Inflammatory macrophage treated with lipopolysaccharide for 1 hour (primary cell): ENCODE measurements around the gene UGT1A3.
A peak's percentile ranks its signal among the peaks of the same experiment; 100 is the strongest.
"Not testable (repeated sequence)": the region's sequence is repeated elsewhere in the genome, so short reads cannot be mapped to it uniquely, and the experiment has no call there.

Experiments used
- DNase-seq, 2 donors: peaks; one replicate each; pipeline ENCODE4 v3.0.0-alpha.2; 2020 to 2022

UGT1A3 gene

DNA sequence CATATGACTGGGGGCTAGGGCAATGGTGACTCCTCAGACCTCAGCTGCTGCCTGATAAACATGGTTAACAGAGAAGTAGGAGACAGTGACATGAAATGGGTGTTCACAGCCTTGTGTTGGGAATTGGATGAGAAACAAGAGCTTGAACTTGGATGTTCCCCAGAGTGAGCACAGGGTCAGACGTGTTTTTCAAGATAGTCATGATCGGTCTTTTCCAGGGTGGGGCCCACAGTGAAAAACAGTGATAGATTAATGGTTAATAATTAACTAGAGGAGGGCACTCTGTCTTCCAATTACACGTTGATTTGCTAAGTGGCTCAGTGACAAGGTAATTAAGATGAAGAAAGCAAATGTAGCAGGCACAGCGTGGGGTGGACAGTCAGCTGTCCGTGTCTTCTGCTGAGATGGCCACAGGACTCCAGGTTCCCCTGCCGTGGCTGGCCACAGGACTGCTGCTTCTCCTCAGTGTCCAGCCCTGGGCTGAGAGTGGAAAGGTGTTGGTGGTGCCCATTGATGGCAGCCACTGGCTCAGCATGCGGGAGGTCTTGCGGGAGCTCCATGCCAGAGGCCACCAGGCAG lies at the start of gene UGT1A3:
TSS of gene UGT1A3 (plus strand) at position 320 of the 579 bp plus-strand sequence. CDS start at position 405, 85 bp downstream.
- no peak for DNase-seq

DNA sequence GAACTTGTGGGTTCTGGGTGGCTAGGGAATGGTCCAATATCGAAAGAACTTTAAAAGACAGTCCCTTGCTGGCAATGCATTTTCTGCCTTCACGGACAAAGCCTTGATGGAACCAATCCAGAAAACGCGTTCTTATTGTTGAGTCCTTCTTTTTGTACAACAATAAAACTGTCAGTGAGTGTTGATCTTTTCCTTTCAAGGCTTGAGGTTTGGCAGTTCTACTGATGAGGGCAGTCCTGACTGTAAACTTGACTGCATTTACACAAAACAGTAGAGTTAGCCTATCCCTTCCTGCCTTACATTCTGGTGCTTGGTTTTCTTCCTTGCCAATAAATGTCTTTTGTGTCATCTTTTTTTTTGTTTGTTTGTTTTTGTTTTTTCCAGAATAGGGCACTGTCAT lies 49.6 kb upstream of the UGT1A3 start:
- DNase-seq, result no peak

DNA sequence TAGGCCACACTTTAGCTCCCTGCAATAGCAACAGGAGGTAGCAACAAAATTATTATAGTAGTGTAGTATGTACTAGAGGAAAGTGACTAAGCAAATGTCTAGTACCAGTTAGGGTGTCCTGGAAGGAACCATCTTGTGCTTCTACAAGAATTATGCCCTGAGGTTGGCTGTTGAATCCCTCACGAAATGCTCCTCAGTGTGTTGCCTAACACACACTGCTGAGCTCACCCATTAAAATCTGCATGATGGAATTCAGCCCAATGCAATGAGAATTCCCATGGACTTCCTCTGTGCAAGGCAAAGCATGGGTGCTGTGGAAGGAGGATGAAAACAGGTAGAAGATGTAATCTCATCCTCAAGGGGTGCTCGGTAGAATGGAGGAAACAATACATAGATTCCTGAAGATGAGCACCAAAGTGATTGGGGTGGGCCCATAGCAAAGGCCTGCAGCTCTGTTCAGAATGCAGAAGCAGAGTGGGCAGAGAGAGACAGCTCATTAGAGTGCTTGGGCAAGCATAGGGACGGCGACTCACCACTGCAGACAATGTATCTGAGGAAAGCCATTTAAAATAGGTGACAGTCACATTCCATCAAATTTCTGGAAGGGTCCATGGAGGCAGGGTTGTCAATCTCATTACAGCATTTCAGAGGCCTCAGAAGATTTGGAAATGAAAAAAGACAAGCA lies 48.3 kb upstream of the UGT1A3 start:
- peak; percentile 3 to 9 for DNase-seq

DNA sequence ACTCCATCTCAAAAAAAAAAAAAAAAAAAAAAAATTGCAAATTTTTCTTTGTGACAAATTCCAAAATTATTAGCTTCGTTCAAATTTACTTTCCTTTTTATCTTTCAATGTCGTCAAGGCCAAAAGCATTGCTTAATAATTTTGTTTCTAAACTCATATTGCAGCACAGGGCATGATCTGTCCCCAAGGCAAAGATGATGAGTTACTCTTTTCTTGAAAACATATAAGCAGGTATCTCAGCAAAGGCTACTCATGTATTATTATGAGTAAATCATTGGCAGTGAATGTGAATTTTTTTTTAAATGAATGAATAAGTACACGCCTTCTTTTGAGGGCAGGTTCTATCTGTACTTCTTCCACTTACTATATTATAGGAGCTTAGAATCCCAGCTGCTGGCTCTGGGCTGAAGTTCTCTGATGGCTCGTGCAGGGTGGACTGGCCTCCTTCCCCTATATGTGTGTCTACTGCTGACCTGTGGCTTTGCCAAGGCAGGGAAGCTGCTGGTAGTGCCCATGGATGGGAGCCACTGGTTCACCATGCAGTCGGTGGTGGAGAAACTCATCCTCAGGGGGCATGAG lies 47.2 kb upstream of the UGT1A3 start, which contains the start of gene UGT1A7:
TSS of gene UGT1A7 (plus strand) at position 381 of the 579 bp plus-strand sequence. CDS start at position 418, 37 bp downstream.
- DNase-seq, result no peak

DNA sequence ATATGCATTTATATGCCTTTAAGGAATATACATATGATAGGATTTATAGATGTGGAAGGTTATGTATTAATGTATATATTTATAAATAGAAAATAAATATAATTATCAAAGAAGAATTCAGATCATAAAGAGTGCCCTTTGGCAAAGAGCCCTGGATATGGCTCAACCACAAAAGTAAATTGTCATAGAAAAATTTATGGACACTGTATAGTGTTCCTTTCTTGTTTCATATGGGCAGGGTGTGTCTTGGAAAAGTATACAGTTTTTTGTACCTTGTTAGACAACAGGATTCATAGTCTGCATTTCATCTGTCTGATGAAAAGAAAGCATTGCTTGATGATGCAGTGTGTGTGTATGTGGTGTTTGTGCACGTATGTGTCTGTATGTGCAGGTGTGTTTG lies 44.2 kb upstream of the UGT1A3 start:
- DNase-seq, result no peak

DNA sequence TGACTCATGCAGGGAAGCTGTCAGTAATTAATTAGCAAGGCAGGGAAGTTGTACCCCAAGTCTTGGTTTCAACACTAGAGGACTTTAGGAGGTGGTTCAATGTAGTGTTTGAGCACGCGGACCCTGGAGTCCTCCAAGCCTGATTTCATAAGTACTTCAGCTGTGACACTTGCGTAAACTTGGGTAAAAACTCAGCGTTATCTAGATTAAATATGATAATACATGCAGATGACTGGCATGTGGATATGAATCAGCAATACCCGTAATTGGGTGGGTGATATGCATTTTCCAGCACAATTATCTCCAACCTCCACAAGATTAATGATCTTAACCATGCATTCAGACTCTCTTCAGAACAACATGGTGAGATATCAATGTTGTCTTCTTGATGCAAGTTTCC lies 41.9 kb upstream of the UGT1A3 start:
- no peak for DNase-seq

DNA sequence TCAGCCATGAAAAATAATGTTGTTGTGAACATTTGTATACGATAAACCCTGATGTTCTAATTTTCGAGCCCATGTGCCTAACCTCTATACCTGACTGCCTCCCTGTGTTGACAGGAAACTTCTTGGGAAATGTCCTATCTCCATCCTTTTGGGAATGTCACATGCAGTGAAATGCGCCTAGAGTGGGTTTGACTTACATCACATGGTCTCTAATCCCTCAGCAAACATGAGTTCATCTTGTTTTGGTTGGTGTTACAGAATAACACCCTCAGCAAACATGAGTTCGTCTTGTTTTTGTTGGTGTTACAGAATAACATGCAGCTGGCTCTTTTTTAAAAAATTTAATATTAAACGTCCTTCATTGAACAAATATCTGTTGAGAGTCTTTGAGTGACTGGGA lies 40.5 kb upstream of the UGT1A3 start:
- no peak for DNase-seq

DNA sequence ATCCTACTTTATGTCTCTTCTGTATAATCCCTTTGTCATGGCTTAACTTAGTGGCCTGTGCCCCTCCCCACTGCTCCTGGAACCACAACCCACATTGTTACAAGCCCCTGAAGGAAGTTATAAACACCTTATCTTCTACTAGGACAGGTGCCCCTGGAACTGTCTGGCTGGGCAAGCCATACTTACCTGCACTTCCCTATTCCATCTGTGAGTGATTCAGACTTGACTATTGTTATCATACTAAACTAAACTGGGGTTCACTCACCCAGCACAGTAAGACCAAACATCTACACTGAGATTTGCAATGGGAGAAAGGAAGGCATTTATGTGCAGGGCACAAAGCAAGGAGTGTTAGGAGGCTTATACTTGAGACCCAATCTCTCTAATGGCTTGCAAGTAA lies 39.8 kb upstream of the UGT1A3 start:
- DNase-seq, result no peak

DNA sequence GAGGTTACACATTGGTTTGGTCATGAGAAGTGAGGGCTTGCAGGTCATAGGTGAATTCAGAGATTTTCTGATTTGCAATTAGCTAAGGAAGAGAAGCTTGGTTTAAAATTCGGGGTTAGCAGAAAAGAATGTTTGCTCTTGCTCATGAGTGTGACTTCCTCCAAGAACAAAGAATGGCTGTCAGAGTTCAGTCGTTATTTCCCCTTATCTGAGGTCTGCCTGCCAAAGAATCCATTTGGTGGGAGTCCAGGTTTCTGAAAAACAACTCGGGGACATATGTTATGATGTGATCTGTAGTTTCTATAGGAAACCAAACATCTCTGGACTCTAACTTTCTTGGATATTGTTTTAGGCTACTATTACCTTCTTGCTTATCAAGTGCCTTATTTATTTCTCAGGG lies 39.3 kb upstream of the UGT1A3 start:
- no peak for DNase-seq

DNA sequence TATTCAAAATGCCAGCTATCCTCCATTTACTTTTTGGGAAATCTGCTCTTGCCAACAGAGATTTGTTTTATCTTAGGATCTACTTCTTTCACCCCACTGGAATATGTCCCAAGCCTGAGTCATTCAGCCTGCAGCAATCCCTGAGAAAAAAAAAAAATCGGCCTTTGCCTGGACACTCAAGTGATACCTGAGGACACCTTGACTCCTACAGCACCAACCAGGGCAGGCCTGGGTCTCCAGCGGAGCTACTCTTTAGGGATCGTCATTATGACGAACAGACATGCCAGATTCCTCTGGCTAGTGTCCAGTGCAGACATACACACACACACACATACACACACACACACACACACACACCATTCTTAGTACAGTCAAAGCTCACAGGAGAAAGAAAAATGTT lies 38.4 kb upstream of the UGT1A3 start:
- no peak for DNase-seq

DNA sequence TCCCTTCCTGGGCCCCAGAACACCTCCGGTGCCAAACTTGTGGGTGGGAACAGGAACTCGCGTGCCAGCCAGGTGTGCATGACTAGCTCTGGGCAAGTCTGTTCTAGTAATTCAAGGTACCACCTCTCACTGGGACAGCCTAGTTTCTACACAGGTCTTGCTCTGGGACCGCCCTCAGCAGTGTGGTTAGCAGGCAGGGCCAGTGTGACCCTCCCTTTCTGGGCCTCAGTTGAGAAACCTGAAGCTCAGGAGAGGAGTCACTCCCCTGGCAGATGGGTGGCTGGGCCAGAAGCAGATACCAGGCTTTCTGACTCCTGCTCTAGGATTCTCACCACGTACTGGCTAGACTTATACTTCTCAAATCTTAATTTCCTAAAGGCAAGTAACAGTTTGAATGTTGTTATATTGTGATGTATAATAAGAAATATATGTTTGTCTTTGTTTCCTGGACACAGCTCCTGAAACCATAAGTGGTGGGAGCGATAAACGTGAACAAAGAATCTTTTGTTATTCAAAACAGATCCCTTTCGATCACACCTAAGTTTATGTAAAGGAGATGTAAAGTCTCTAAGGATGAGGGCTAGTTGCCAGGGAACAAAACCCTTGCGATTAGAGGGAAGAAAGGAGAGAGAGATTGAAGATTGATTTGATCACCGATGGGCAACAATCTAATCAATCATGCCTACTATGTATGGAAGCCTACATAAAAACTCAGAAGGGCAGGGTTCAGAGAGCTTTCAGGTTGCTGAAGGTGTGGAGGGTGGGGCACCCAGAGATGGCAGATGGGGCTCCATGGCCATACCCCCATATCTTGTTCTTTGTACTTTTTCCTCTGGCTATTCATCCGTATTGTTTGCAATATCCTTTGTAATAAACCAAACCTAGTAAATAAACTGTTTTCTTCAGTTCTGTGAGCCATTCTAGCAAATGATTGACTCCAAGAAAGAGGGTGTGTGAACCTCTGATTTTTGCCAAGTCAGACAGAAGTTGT lies 37.1 kb upstream of the UGT1A3 start:
- no peak for DNase-seq

DNA sequence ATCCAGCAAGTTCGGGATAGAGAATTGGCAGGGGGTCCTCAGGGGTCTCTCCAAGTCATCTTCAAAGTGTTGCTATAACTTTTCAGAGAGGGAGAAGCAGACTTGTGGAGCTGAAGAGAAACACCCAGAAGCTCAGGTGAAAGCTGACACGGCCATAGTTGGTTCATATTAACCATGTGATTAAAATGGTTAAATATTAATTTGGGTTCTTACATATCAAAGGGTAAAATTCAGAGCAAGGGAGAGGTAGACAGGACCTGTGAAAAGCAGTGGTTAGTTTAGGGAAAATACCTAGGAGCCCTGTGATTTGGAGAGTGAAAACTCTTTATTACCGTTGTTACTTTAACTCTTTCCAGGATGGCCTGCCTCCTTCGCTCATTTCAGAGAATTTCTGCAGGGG lies 36.2 kb upstream of the UGT1A3 start, which contains the start of gene UGT1A6:
TSS of gene UGT1A6 (plus strand) at position 243 of the 400 bp plus-strand sequence. CDS start at position 358, 115 bp downstream.
- no peak for DNase-seq

DNA sequence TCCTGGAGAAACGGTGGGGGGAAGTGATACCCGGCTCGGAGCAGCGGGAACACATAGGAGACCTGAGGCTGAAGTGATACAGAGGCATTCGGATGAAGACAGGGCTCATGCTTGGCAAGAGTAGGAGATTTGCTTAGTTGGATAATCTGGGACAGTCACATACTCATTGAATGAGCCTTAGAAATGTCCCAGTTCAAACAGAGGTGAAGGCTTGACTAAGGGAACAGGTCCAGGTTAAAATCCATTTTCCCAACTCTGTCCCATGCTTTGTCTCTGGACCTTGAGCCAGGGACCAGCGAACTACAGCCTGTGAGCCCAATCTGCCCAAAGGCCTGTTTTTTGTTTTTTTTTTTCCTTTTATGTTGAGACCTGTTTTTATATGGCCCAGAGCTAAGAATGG lies 34.9 kb upstream of the UGT1A3 start:
- DNase-seq, result no peak

DNA sequence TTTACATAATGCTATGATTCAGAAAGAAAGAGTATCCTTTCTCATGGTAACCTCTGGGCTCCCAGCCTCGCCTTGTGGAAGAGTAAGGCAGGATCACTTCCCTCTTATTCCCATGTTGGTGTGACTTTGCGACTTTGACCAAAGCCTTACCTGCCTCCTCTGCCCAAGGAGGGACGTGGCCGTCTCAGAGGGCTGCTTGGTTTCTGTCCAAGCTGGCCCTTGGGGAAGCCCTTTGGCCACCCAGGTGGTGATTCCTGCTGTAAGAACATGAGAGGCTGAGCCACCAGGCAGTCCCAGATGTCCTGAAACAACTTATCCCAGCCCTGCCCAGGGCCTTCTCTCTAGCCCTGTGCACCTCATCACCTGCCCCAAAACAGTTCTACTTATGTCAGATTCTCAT lies 30.1 kb upstream of the UGT1A3 start:
- DNase-seq, result no peak

DNA sequence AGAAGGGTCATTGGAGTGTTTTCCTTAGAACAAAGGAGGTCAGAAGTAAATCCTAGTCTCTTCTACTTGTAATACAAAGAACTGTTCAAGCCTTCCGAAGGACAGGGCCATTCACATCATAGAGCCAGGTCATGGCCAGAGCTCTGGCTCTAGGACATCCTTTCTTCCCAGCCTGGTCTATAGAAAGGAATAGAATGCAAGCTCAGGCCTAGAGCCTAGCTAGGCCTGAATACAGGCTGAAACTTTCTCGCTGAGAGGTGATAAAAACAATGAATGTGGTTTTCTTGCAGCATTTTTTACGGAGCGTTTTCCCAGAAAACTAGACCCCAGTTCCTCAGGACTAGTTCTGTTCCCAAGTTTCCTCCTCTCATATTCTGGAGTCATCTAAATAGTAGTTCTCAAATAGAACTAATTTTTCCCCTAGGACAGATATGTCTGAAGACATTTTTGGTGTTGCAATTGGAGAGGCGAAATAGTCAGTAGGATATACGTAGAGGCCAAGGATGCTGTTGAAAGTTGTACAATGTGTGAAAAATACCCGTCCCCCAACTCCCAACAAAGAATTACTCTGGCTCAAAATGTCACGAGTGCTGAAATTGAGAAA lies 29.3 kb upstream of the UGT1A3 start:
- no peak for DNase-seq

DNA sequence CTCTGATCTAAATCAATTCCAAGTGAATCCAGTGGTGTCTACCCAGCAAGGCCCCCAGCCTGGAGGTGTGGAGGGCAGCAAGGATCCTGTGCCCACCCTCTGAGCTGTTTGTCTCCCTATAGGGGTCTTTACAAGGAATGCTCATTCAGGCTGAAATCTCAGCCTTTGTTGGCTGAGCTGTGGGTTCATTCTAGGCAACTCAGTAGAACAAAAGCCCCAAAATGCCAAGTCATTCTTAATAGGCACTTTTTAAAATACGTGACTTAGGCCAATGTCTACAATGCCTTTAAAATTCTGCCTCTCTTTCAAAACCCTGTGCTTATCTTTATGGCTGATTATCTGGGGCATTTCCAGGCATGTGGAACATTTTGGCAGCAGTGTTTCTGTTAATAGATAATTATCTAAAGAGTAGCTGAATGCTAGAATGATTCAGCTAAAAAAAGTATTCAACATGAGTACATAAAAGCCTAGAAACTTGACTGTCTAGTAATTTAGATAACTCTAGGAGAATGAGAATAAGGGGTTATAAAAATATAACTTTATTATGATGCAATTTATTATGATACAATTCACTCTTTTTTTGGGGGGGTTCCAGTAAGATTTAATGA lies 28.7 kb upstream of the UGT1A3 start:
- no peak for DNase-seq

DNA sequence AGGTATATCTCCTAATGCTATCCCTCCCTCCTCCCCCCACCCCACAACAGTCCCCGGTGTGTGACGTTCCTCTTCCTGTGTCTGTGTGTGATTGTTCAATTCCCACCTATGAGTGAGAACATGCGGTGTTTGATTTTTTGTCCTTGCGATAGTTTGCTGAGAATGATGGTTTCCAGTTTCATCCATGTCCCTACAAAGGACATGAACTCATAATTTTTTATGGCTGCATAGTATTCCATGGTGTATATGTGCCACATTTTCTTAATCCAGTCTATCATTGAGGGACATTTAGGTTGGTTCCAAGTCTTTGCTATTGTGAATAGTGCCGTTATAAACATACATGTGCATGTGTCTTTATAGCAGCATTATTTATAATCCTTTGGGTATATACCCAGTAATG lies 28.0 kb upstream of the UGT1A3 start:
- DNase-seq, result not testable (repeated sequence)

DNA sequence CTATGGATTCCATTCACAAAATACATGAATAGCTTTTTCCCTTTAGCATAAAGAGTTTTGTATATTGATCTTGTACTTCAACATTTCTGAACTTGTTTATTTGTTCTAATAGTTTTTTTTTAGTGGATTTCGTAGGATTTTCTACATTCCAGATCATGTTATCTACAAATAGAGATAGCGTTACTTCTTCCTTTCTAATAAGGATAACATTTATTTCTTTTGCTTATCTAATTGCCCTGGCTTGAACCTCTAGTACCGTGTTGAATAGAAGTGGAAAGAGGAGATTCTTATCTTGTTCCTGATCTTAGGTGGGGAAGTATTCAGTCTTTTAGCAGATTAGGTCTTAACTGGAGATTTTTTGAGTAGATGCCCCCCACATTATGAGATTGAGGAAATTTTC lies 26.6 kb upstream of the UGT1A3 start:
- DNase-seq, result no peak

DNA sequence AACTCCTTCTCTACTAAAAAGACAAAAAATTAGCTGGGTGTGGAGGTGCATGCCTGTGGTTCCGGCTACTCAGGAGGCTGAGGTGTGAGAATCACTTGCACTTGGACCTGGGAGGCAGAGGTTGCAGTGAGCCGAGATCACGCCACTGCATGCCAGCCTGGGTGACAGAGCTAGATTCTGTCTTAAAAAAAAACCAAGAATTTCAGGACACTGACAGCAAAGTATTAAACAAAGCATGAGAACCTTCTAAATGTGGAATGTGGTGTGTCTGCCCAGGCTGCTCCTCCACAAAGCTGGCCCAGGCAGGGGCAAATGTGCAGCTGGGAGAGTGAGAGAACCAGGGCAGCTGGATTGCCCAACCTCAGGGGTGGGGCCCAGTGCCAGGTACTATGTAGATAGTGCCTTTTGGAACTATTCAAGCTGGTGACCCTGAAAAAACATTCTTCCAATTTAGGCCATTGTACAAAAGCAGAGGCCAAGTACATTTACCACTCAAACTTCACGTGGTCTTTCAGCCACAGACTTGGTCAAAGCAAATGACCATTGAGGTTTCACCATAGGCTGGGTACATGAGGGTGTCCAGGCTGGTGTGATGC lies 22.8 kb upstream of the UGT1A3 start:
- DNase-seq, result no peak

DNA sequence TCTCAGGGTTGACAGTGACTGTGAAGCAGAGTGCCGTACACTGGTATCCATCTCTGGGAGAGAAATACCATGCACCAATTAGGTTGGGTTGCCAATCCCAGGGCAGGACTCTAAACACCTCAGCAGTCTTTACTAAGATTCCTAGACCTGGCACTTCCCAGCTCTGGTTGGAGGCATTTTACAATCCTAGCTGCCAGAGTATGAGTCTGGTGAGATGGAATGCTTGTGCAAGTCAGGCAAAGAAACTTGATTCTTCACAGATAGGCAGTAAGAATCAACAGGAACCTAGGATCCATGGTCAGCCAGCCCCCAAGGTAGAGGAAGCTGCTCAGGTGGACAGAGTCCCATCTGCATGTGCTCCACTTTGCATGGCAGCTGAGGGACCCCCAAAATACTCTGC lies 22.1 kb upstream of the UGT1A3 start:
- DNase-seq, result no peak

DNA sequence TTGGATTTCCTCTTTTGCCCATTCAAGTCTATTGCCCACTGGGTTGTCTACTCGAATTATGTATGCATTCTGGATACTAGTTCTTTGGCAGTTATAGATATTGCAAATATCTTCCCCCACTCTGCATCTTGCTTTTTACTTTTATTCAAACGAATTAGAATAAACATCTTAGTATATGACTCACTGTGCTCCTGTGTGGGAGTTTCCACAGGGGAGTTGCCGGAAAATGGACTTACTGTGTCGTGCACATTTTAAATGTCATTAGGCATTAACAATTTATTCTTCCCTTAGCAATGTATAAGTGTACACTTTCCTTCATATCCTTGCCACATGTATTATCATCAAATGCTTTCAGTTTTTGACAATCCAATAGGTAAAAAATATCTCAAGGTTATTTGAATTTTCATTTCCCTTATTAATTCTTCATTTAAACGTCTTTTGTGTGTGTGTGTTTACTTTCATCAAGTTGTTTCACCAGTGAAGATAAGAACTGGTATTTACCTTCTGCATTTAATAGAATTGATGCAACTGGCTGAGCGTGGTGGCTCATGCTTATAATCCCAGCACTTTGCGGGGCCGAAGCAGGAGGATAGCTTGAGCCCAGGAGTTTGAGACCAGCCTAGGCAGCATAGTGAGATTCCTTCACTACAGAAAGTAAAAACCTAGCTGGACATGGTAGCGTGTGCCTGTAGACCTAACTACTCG lies 20.8 kb upstream of the UGT1A3 start:
- no peak for DNase-seq
